ENCODE data around the gene ARHGAP15. TPM values are rescaled to one million over a fixed set of nuclear protein-coding genes. Genes with fewer than 3 reads are reported as not detected.

ARHGAP15 gene
- polyA plus RNA-seq, 2 of the 4 experiments (the other 2 are of a cell fraction) = 0.34 TPM; not detected in 1

DNA sequence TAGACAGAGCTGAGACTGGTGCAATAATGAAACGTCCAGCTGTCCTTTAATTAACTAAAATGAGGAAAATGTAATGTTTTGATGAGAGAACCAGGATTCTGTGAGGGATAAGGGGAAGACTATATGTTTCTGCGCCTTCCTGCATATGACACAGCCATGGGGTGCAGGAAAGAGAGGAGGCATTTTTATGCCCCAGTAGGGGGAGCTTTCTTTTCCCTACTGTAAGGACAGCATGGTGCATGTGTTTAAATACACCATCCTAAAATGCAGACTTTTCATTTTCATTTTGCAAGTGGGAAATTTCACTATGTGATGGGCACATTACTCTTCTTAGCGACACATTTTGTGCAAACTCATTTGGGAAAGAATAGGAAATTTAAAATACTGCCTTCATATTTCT, 446.1 kb downstream of the ARHGAP15 start:
- Histone ChIP-seq H3K4me2 (no peak overlapping the region), H3K9me3 (no peaks in the 10 kb centered on the region), H3K4me3 (no peak overlapping the region), H3K4me1 (no peaks in the 10 kb centered on the region), H3K27ac (no peak overlapping the region)
- ChIA-PET POLR2A (no interaction called here), CTCF (interaction anchor here (0.6 kb wide), 1 partner anchor 1093 kb away, joined by 3 read pairs; no protein-coding TSS in a partner anchor)
- WGBS (ENCODE audit: missing lambda C conversion rate) = 20% methylated on average over 3 of the region's 3 CpGs
- ATAC-seq = peak; percentile 71 to 86; a peak in 5 of 6 replicates
- peak in 1 of 2 experiments; percentile 16 for DNase-seq (ENCODE audit: low read depth in 1 of 2, low spot score in 1 of 2)
- no peak for FAIRE-seq
- TF ChIP-seq ZNF302 (CRISPR knock-in tag; IDR thresholded peaks at IDR 0.05) (no peak), SMC3 (IDR thresholded peaks at IDR 0.05) (peak; percentile 29; the same call in 1 of the 3 replicates), ESRRA (IDR thresholded peaks at IDR 0.05; ENCODE audit: borderline replicate concordance, low read length) (no peak), RCOR1 (IDR thresholded peaks at IDR 0.05; ENCODE audit: low read depth, low read length) (no peak), FOSL2 (IDR thresholded peaks at IDR 0.05) (no peak), FOSL2 (CRISPR knock-in tag; IDR thresholded peaks at IDR 0.05) (no peak), KDM5A (IDR thresholded peaks at IDR 0.05) (no peak), SREBF2 (IDR thresholded peaks at IDR 0.05) (no peak), NR3C1 (IDR thresholded peaks at IDR 0.05) (no peak), MYC (IDR thresholded peaks at IDR 0.05; ENCODE audit: borderline replicate concordance, low read length) (no peak), RAD21 (conservative IDR thresholded peaks at IDR 0.05 in 1 of 2, IDR thresholded peaks at IDR 0.05 in 1 of 2) (peak; percentile 23 to 25; a peak in 1 of 5 replicates), PBX3 (IDR thresholded peaks at IDR 0.05) (no peak), HOXA7 (CRISPR knock-in tag; IDR thresholded peaks at IDR 0.05) (no peak), BHLHE40 (IDR thresholded peaks at IDR 0.05; ENCODE audit: low read depth, low read length) (no peak), RNF2 (IDR thresholded peaks at IDR 0.05; ENCODE audit: borderline replicate concordance, low read depth) (no peak)
- TF ChIP-seq, protein P1, sequence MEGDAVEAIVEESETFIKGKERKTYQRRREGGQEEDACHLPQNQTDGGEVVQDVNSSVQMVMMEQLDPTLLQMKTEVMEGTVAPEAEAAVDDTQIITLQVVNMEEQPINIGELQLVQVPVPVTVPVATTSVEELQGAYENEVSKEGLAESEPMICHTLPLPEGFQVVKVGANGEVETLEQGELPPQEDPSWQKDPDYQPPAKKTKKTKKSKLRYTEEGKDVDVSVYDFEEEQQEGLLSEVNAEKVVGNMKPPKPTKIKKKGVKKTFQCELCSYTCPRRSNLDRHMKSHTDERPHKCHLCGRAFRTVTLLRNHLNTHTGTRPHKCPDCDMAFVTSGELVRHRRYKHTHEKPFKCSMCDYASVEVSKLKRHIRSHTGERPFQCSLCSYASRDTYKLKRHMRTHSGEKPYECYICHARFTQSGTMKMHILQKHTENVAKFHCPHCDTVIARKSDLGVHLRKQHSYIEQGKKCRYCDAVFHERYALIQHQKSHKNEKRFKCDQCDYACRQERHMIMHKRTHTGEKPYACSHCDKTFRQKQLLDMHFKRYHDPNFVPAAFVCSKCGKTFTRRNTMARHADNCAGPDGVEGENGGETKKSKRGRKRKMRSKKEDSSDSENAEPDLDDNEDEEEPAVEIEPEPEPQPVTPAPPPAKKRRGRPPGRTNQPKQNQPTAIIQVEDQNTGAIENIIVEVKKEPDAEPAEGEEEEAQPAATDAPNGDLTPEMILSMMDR (IDR thresholded peaks at IDR 0.05) = peak; percentile 38
- TF ChIP-seq, protein P2, sequence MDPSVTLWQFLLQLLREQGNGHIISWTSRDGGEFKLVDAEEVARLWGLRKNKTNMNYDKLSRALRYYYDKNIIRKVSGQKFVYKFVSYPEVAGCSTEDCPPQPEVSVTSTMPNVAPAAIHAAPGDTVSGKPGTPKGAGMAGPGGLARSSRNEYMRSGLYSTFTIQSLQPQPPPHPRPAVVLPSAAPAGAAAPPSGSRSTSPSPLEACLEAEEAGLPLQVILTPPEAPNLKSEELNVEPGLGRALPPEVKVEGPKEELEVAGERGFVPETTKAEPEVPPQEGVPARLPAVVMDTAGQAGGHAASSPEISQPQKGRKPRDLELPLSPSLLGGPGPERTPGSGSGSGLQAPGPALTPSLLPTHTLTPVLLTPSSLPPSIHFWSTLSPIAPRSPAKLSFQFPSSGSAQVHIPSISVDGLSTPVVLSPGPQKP (IDR thresholded peaks at IDR 0.05; ENCODE audit: low read depth, low read length) = no peak
- TF ChIP-seq, protein P3, sequence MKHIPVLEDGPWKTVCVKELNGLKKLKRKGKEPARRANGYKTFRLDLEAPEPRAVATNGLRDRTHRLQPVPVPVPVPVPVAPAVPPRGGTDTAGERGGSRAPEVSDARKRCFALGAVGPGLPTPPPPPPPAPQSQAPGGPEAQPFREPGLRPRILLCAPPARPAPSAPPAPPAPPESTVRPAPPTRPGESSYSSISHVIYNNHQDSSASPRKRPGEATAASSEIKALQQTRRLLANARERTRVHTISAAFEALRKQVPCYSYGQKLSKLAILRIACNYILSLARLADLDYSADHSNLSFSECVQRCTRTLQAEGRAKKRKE (CRISPR knock-in tag; IDR thresholded peaks at IDR 0.05; ENCODE audit: low read depth) = no peak

- ChIA-PET CTCF (interaction anchor here (0.9 kb wide), 1 partner anchor 11 kb away, joined by 3 read pairs; no protein-coding TSS in a partner anchor), POLR2A (no interaction called here)
- no peaks in the 10 kb centered on the region for H3K9me3 ChIP-seq
- ATAC-seq (no peak), FAIRE-seq (no peak), DNase-seq (ENCODE audit: low read depth in 1 of 2, low spot score in 1 of 2) (no peak)
- H3K27ac ChIP-seq = no peak overlapping the region
- no peak overlapping the region for H3K4me2 ChIP-seq
- no peaks in the 10 kb centered on the region for H3K4me1 ChIP-seq
- H3K4me3 ChIP-seq = no peak overlapping the region
- 35% methylated on average over 2 of the region's 2 CpGs for WGBS (ENCODE audit: missing lambda C conversion rate)
- TF ChIP-seq, protein P3 (CRISPR knock-in tag; IDR thresholded peaks at IDR 0.05; ENCODE audit: low read depth) = no peak
Observed at GRCh38 chr2:143577489-143577888, 448.3 kb downstream of the ARHGAP15 start.

All from A549 (cell line).